HepG2 (cell line): ENCODE measurements around the gene ARHGEF6. TPM values are rescaled to one million over a fixed set of nuclear protein-coding genes. Genes with fewer than 3 reads are reported as not detected.

Experiments
- ATAC-seq: fragments of 200-7000 bp; cut with Tn5 transposase; 3 replicates; pipeline ENCODE4 v1.9.1; 2020; ENCODE audit warnings: mild to moderate bottlenecking, moderate library complexity
- BruUV-seq: library from RNA; stranded (reverse); fragments of 400-500 nt; replicated peaks from 2 replicates; lab custom pipeline; 2021; lab: Mats Ljungman, UMichigan
- CTCF ChIA-PET: fragments of 300-600 bp; formaldehyde crosslinking; extraction: SDS; loops from one replicate; lab custom pipeline; 2021; ENCODE audit warnings: low total read pairs, inconsistent platforms, low intra/inter-chr PET ratio; lab: Yijun Ruan, JAX
- POLR2A ChIA-PET: fragments of 350-600 bp; sonication (Branson Sonifier 250); formaldehyde crosslinking; loops from one replicate; lab custom pipeline; 2020; ENCODE audit warnings: antibody characterized with exemption, inconsistent platforms; lab: Yijun Ruan, JAX
- DNase-seq: peaks from one replicate; pipeline ENCODE4 v3.0.0-alpha.2; 2015; ENCODE audit warnings: low spot score
- FAIRE-seq: peaks from 3 replicates; lab custom pipeline; 2011; peaks lifted over from hg19 to GRCh38; lab: Jason Lieb, UNC
- H2AFZ ChIP-seq: one replicate; pipeline ENCODE4 v1.6.1; 2011; ENCODE audit warnings: low read length, inconsistent platforms
- H3K27ac ChIP-seq: fragments of 300-600 bp; 3 replicates; pipeline ENCODE4 v1.8.0; 2011; ENCODE audit warnings: mixed run types, mild to moderate bottlenecking, mixed read lengths, low read length, inconsistent platforms; ENCODE audit not compliant: insufficient read depth; ENCODE audit errors: extremely low read length
- H3K27me3 ChIP-seq, 2 experiments: fragments of 200-600 bp in 1 of 2; 2 replicates in 1 of 2; 3 replicates in 1 of 2; pipeline versions ENCODE4 v1.6.0 to v1.8.0; 2011; ENCODE audit warnings: low read length in 2 of 2, mild to moderate bottlenecking in 2 of 2, moderate library complexity in 2 of 2, inconsistent platforms in 1 of 2; ENCODE audit not compliant: insufficient read depth in 2 of 2, control insufficient read depth in 1 of 2
- H3K36me3 ChIP-seq, 2 experiments: fragments of 200-600 bp in 1 of 2; replicated peaks in 1 of 2; 2 replicates in 1 of 2; 3 replicates in 1 of 2; pipeline versions ENCODE4 v1.5.1 to v1.8.0; 2011; ENCODE audit warnings: low read length in 2 of 2, inconsistent platforms in 1 of 2; ENCODE audit not compliant: insufficient read depth in 2 of 2, control insufficient read depth in 1 of 2
- H3K4me1 ChIP-seq: 2 replicates; pipeline ENCODE4 v1.5.1; 2012; ENCODE audit warnings: low read length, inconsistent platforms; ENCODE audit not compliant: insufficient read depth
- H3K4me2 ChIP-seq: 2 replicates; pipeline ENCODE4 v1.6.0; 2011; ENCODE audit warnings: low read depth, low read length, inconsistent platforms
- H3K4me3 ChIP-seq, 3 experiments: fragments of 200-600 bp in 1 of 3; sonication (generic), shearing (Covaris generic) in 1 of 3; replicated peaks in 1 of 3; 2 replicates each; pipeline ENCODE4 v1.5.1; 2011 to 2016; ENCODE audit warnings: low read length in 3 of 3, inconsistent platforms in 2 of 3, low read depth in 2 of 3, mild to moderate bottlenecking in 2 of 3, control low read depth in 1 of 3, mixed read lengths in 1 of 3; ENCODE audit not compliant: insufficient read depth in 1 of 3
- H3K79me2 ChIP-seq: one replicate; pipeline ENCODE4 v1.6.1; 2011; ENCODE audit warnings: low read length, inconsistent platforms; ENCODE audit not compliant: insufficient read depth
- H3K9ac ChIP-seq: 2 replicates; pipeline ENCODE4 v1.6.0; 2011; ENCODE audit warnings: mild to moderate bottlenecking, low read depth, low read length, inconsistent platforms; ENCODE audit not compliant: insufficient read depth
- H3K9me3 ChIP-seq: 2 replicates; pipeline ENCODE4 v1.5.1; 2012; ENCODE audit warnings: mild to moderate bottlenecking, low read length
- H4K20me1 ChIP-seq: 2 replicates; pipeline ENCODE4 v1.6.0; 2011; ENCODE audit warnings: inconsistent platforms, mild to moderate bottlenecking, low read length, moderate library complexity; ENCODE audit not compliant: insufficient read depth
- JARID2 ChIP-seq: sonication (generic); formaldehyde crosslinking; IDR thresholded peaks from 2 replicates; pipeline ENCODE4 v1.8.1; 2023; ENCODE audit warnings: missing genetic modification reagents, inconsistent platforms; ENCODE audit not compliant: insufficient replicate concordance
- MTF2 ChIP-seq: sonication (generic); formaldehyde crosslinking; IDR thresholded peaks from 2 replicates; pipeline ENCODE4 v1.5.0; 2020; ENCODE audit warnings: missing genetic modification reagents, borderline replicate concordance
- POLR2G ChIP-seq: fragments of 200-400 bp; formaldehyde crosslinking; IDR thresholded peaks from 2 replicates; pipeline ENCODE4 v1.6.1; 2018; ENCODE audit warnings: mild to moderate bottlenecking, low read depth, low read length, moderate library complexity
- YY1 ChIP-seq: IDR thresholded peaks from 2 replicates; pipeline ENCODE4 v1.6.1; 2011; ENCODE audit warnings: low read length, low read depth, moderate library complexity, mild to moderate bottlenecking; ENCODE audit not compliant: insufficient read depth, insufficient replicate concordance
- ZFP91 ChIP-seq: sonication (generic); formaldehyde crosslinking; IDR thresholded peaks from 2 replicates; pipeline ENCODE4 v1.9.0; 2022; ENCODE audit warnings: missing genetic modification reagents, mild to moderate bottlenecking, borderline replicate concordance
- ZNF331 ChIP-seq: sonication (generic); formaldehyde crosslinking; IDR thresholded peaks from 2 replicates; pipeline ENCODE4 v1.4.0; 2020; ENCODE audit warnings: missing genetic modification reagents
- ZNF512B ChIP-seq: sonication (generic); formaldehyde crosslinking; IDR thresholded peaks from 2 replicates; pipeline ENCODE4 v1.5.1; 2020; ENCODE audit warnings: missing genetic modification reagents, mild to moderate bottlenecking, borderline replicate concordance
- WGBS: methylation state at CpG from one replicate; pipeline ENCODE4 v1.1.6; 2017; ENCODE audit warnings: low lambda C conversion rate; 5-methylcytosine and 5-hydroxymethylcytosine counted together
- in situ Hi-C: cut with HindIII; loops from 2 replicates; pipeline ENCODE4 v1.10.0; 2017; ENCODE audit warnings: low pct_unique_long_range_greater_than_20kb; ENCODE audit not compliant: extremely low pct_ligation_motif_present
- intact Hi-C: fragments of 100-400 bp; cut with micrococcal nuclease; formaldehyde crosslinking; loops from one replicate; pipeline ENCODE4 v1.10.0; 2022; ENCODE audit not compliant: unreplicated experiment
- polyA plus RNA-seq, 8 experiments: library from polyadenylated mRNA; depleted of rRNA in 3 of 8; stranded (reverse) in 7 of 8; unstranded in 1 of 8; fragments of >200 nt; fragmentation: Illumina TruSeq in 4 of 8; extraction: Trizol in 4 of 8; gene quantifications; 2 replicates each; pipeline versions ENCODE4 v1.2.1 to v1.2.3, GENCODE V29; 2011 to 2016; ENCODE audit warnings: low read depth in 4 of 8, missing spikeins in 1 of 8, mixed read lengths in 1 of 8; ENCODE audit not compliant: insufficient read depth in 1 of 8
- total RNA-seq, 5 experiments: library from RNA; depleted of rRNA; stranded (reverse); fragments of >200 nt; fragmentation: Illumina TruSeq; extraction: Trizol; gene quantifications; 2 replicates each; pipeline ENCODE4 v1.2.3, GENCODE V29; 2016; ENCODE audit warnings: low read depth in 1 of 5

Gene ARHGEF6
- total and polyA plus RNA-seq, 2 of the 13 experiments (the other 11 are each of a cell fraction or from before 2014, with no cell fraction given): 0.03 TPM; not detected in 1

- BruUV-seq: no TSS peak
- Histone ChIP-seq H3K9ac (no peak overlapping the region), H3K79me2 (no peaks in the 10 kb centered on the region), H2AFZ (no peak overlapping the region)
- POLR2A ChIA-PET: no interaction called here
- in situ Hi-C loops: no loop called here
- no peak for TF ChIP-seq ZNF512B (CRISPR knock-in tag)
- TF ChIP-seq YY1: no peak
- no peak for TF ChIP-seq MTF2 (CRISPR knock-in tag)
- TF ChIP-seq ZNF331 (CRISPR knock-in tag): no peak
- TF ChIP-seq ZFP91 (CRISPR knock-in tag): no peak
- no peak for TF ChIP-seq JARID2 (CRISPR knock-in tag)
- no peak for TF ChIP-seq POLR2G
- TF ChIP-seq, all 625 proteins: peak for 0
- no peak for DNase-seq
- FAIRE-seq: no peak
- Histone ChIP-seq H3K4me1 (no peaks in the 10 kb centered on the region), H3K4me3 (no peak overlapping the region), H3K4me2 (no peak overlapping the region), H3K36me3 (no peaks in the 10 kb centered on the region), H3K27me3 (no peaks in the 10 kb centered on the region), H3K27ac (no peak overlapping the region), H3K9me3 (no peaks in the 10 kb centered on the region), H4K20me1 (no peaks in the 10 kb centered on the region)
- intact Hi-C loops: no loop called here
- CTCF ChIA-PET: no interaction called here
- ATAC-seq: no peak
- 35% methylated on average over 5 of the region's 5 CpGs for WGBS
These were observed 49.4 kb downstream of the ARHGEF6 start for GRCh38 chrX:136731207-136731782.
